Karpas-422 (cell line): ENCODE results near the gene CMPK2. TPM values are rescaled to one million over a fixed set of nuclear protein-coding genes. Genes with fewer than 3 reads are reported as not detected.

ENCODE experiments used
- DNase-seq: peaks from one replicate; pipeline ENCODE4 v3.0.0-alpha.2; 2015
- H2AFZ ChIP-seq: fragments of 200-600 bp; sonication (generic); 2 replicates; pipeline ENCODE4 v1.6.1; 2014; ENCODE audit warnings: antibody characterized with exemption, low read length, mixed read lengths
- H3K27ac ChIP-seq: fragments of 200-600 bp; sonication (generic); 2 replicates; pipeline ENCODE4 v1.5.1; 2014; ENCODE audit warnings: mild to moderate bottlenecking, low read length, moderate library complexity
- H3K27me3 ChIP-seq: fragments of 200-600 bp; sonication (generic); 2 replicates; pipeline ENCODE4 v1.6.1; 2014; ENCODE audit warnings: low read length, mixed read lengths
- H3K36me3 ChIP-seq: fragments of 200-600 bp; sonication (generic); 2 replicates; pipeline ENCODE4 v1.6.1; 2014; ENCODE audit warnings: low read length, mixed read lengths; ENCODE audit not compliant: insufficient read depth
- H3K4me1 ChIP-seq: fragments of 200-600 bp; sonication (generic); 2 replicates; pipeline ENCODE4 v1.6.1; 2014; ENCODE audit warnings: mild to moderate bottlenecking, low read length, mixed read lengths
- H3K4me2 ChIP-seq: fragments of 200-600 bp; sonication (generic); 2 replicates; pipeline ENCODE4 v1.6.1; 2014; ENCODE audit warnings: low read length, low read depth, mild to moderate bottlenecking; ENCODE audit not compliant: poor library complexity, severe bottlenecking
- H3K4me3 ChIP-seq: fragments of 200-600 bp; sonication (generic); 2 replicates; pipeline ENCODE4 v1.5.1; 2014; ENCODE audit warnings: mild to moderate bottlenecking, antibody characterized with exemption, low read length, mixed read lengths
- H3K79me2 ChIP-seq: fragments of 200-600 bp; sonication (generic); 2 replicates; pipeline ENCODE4 v1.6.1; 2014; ENCODE audit warnings: mild to moderate bottlenecking, low read length, mixed read lengths
- H3K9ac ChIP-seq: fragments of 200-600 bp; sonication (generic); 2 replicates; pipeline ENCODE4 v1.6.0; 2014; ENCODE audit warnings: low read length
- H3K9me2 ChIP-seq: fragments of 200-600 bp; sonication (generic), shearing (Covaris generic); replicated peaks from 2 replicates; pipeline ENCODE4 v1.6.0; 2014; ENCODE audit warnings: mild to moderate bottlenecking, low read length, moderate library complexity; ENCODE audit not compliant: insufficient read depth
- H3K9me3 ChIP-seq: fragments of 300-700, 200-600 bp; sonication (generic); 2 replicates; pipeline ENCODE4 v1.6.1; 2014; ENCODE audit warnings: low read length, mixed read lengths
- H4K20me1 ChIP-seq: fragments of 200-600 bp; sonication (generic); 2 replicates; pipeline ENCODE4 v1.6.1; 2014; ENCODE audit warnings: mild to moderate bottlenecking, antibody characterized with exemption, low read length, low read depth; ENCODE audit not compliant: insufficient read depth
- total RNA-seq: library from RNA; depleted of rRNA; stranded (reverse); fragments of >200 nt; shearing (Covaris generic); gene quantifications from 2 replicates; pipeline ENCODE4 v1.2.3, GENCODE V29; 2014; ENCODE audit warnings: low replicate concordance

CMPK2 gene
- total RNA-seq, 1 experiment from 2014 or later, result 18.8 TPM

- Histone ChIP-seq H3K4me2 (no peak overlapping the region), H3K27ac (no peak overlapping the region)
These were observed 19.8 kb upstream of the CMPK2 start for GRCh38 chr2:6885551-6885950.

DNA sequence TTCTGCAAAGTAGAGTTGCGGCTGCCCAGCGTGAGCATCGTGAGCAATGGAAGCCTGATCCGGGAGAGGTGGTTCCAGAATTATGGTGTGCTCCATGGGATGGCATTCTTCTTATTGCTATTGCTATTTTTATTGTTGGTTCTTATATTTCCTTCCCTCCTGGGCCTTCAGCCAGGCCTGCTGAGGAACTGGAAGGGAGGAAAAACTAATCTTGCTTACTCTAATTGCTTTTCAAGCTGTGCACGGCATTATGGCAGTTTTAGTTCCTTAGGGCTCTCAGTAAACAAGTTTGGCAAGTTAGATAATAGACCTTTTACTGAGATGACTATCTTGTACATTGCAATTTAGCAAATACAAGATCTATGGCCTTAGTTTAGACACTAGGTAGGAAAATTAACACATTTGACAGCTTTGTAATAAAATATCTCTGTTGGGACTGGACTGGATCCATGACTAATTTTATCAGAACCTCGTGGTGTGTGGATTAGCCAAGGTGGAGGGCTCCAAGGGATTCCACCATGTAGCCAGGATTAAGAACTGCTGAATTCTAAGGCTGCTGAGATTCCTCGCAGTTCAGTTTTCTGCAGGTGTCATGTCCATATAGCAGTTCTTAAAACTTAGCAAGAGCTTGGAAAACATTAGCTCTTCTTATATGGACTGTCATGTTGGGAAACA lies 17.9 kb upstream of the CMPK2 start:
- no peaks in the 10 kb centered on the region for H3K27me3 ChIP-seq
- no peaks in the 10 kb centered on the region for H3K36me3 ChIP-seq
- no peak overlapping the region for H3K4me2 ChIP-seq
- no peaks in the 10 kb centered on the region for H3K4me1 ChIP-seq
- H4K20me1 ChIP-seq, result no peaks in the 10 kb centered on the region
- no peaks in the 10 kb centered on the region for H3K9me3 ChIP-seq
- no peak overlapping the region for H2AFZ ChIP-seq
- H3K27ac ChIP-seq, result no peak overlapping the region
- no peak for DNase-seq
- no peak overlapping the region for H3K4me3 ChIP-seq
- H3K9ac ChIP-seq, result no peak overlapping the region
- no peaks in the 10 kb centered on the region for H3K79me2 ChIP-seq
- no peaks in the 10 kb centered on the region for H3K9me2 ChIP-seq

More at GRCh38 chr2:6885551-6885950, 19.8 kb upstream of the CMPK2 start:
- Histone ChIP-seq H3K79me2 (no peaks in the 10 kb centered on the region), H3K9me2 (no peaks in the 10 kb centered on the region), H3K4me3 (no peak overlapping the region), H3K27me3 (no peaks in the 10 kb centered on the region), H3K9me3 (no peaks in the 10 kb centered on the region), H4K20me1 (no peaks in the 10 kb centered on the region), H3K4me1 (no peaks in the 10 kb centered on the region), H3K36me3 (no peaks in the 10 kb centered on the region), H3K9ac (no peak overlapping the region), H2AFZ (no peak overlapping the region)
- DNase-seq, result no peak

DNA sequence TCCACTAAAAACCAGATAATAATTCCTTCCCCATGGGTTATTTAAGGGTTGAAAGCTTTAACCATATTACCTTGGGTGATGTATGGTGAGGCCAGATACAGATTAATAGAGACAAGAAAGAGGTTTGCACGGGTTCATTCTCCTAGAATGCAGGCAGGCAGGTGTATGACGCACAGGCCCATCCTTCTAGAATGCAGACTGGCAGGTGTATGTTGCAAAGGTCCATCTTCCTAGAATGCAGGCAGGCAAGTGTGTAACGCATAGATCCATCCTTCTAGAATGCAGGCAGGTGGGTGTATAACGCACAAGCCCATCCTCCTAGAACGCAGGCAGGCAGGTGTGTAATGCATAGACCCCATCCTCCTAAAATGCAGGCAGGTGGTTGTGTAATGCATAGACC lies 15.8 kb upstream of the CMPK2 start:
- no peak for DNase-seq
- H3K4me1 ChIP-seq, result peaks cover 9% of the 10 kb centered on the region
- no peak overlapping the region for H3K4me2 ChIP-seq
- no peaks in the 10 kb centered on the region for H3K27me3 ChIP-seq
- no peaks in the 10 kb centered on the region for H3K36me3 ChIP-seq
- no peaks in the 10 kb centered on the region for H3K9me2 ChIP-seq
- no peak overlapping the region for H3K9ac ChIP-seq
- no peaks in the 10 kb centered on the region for H4K20me1 ChIP-seq
- no peak overlapping the region for H2AFZ ChIP-seq
- H3K9me3 ChIP-seq, result no peaks in the 10 kb centered on the region
- no peak overlapping the region for H3K27ac ChIP-seq
- no peak overlapping the region for H3K4me3 ChIP-seq
- H3K79me2 ChIP-seq, result no peaks in the 10 kb centered on the region

GRCh38 chr2:6881046-6881445 lies 15.3 kb upstream of the CMPK2 start:
- Histone ChIP-seq H3K9me3 (no peaks in the 10 kb centered on the region), H2AFZ (no peak overlapping the region), H3K36me3 (no peaks in the 10 kb centered on the region), H3K27ac (no peak overlapping the region), H3K4me1 (peaks cover 14% of the 10 kb centered on the region), H4K20me1 (no peaks in the 10 kb centered on the region), H3K79me2 (no peaks in the 10 kb centered on the region), H3K4me2 (no peak overlapping the region), H3K9ac (no peak overlapping the region), H3K4me3 (no peak overlapping the region), H3K27me3 (no peaks in the 10 kb centered on the region), H3K9me2 (no peaks in the 10 kb centered on the region)
- no peak for DNase-seq

GRCh38 chr2:6880200-6880733 lies 14.6 kb upstream of the CMPK2 start:
- Histone ChIP-seq H3K79me2 (no peaks in the 10 kb centered on the region), H3K4me3 (no peak overlapping the region), H3K4me1 (peaks cover 16% of the 10 kb centered on the region), H3K9me2 (no peaks in the 10 kb centered on the region), H3K27ac (no peak overlapping the region), H3K9ac (no peak overlapping the region), H3K27me3 (no peaks in the 10 kb centered on the region), H3K36me3 (no peaks in the 10 kb centered on the region), H3K9me3 (no peaks in the 10 kb centered on the region), H3K4me2 (no peak overlapping the region), H2AFZ (no peak overlapping the region), H4K20me1 (no peaks in the 10 kb centered on the region)
- no peak for DNase-seq

- Histone ChIP-seq H3K27ac (no peak overlapping the region), H3K79me2 (no peaks in the 10 kb centered on the region)
These were observed 13.3 kb upstream of the CMPK2 start for GRCh38 chr2:6879011-6879410.

GRCh38 chr2:6878549-6878948 lies 12.8 kb upstream of the CMPK2 start:
- Histone ChIP-seq H2AFZ (no peak overlapping the region), H4K20me1 (no peaks in the 10 kb centered on the region), H3K4me3 (no peak overlapping the region), H3K27me3 (no peaks in the 10 kb centered on the region), H3K4me2 (no peak overlapping the region), H3K27ac (no peak overlapping the region), H3K9me3 (no peaks in the 10 kb centered on the region), H3K4me1 (peaks cover 16% of the 10 kb centered on the region), H3K36me3 (no peaks in the 10 kb centered on the region), H3K9ac (no peak overlapping the region), H3K9me2 (no peaks in the 10 kb centered on the region), H3K79me2 (no peaks in the 10 kb centered on the region)
- no peak for DNase-seq

More at GRCh38 chr2:6879011-6879410, 13.3 kb upstream of the CMPK2 start:
- DNase-seq, result no peak
- Histone ChIP-seq H3K9me3 (no peaks in the 10 kb centered on the region), H3K27me3 (no peaks in the 10 kb centered on the region), H4K20me1 (no peaks in the 10 kb centered on the region), H3K36me3 (no peaks in the 10 kb centered on the region), H3K4me3 (no peak overlapping the region), H3K9ac (no peak overlapping the region), H3K4me2 (no peak overlapping the region), H2AFZ (no peak overlapping the region), H3K9me2 (no peaks in the 10 kb centered on the region), H3K4me1 (peaks cover 16% of the 10 kb centered on the region)

- Histone ChIP-seq H3K36me3 (no peaks in the 10 kb centered on the region), H2AFZ (peak within 1 kb of the TSS; percentile 49; the same call in 1 of the 2 replicates), H3K4me2 (peak within 1 kb of the TSS; percentile 62), H3K27ac (no peak within 1 kb of the TSS), H3K9me3 (no peaks in the 10 kb centered on the region), H3K4me3 (peak within 1 kb of the TSS; percentile 52), H3K9ac (peak within 1 kb of the TSS; percentile 31), H3K4me1 (peaks cover 24% of the 10 kb centered on the region), H3K79me2 (no peaks in the 10 kb centered on the region), H3K27me3 (no peaks in the 10 kb centered on the region), H4K20me1 (no peaks in the 10 kb centered on the region), H3K9me2 (no peaks in the 10 kb centered on the region)
- no peak for DNase-seq
These were observed 11.9 kb upstream of the CMPK2 start, which contains the start of gene RSAD2 for GRCh38 chr2:6877402-6878304. TSS of gene RSAD2 (plus strand) at chr2:6877777. CDS start at chr2:6877801, 24 bp downstream.
